Embryonic facial prominence (tissue), 1 donor: ENCODE results near the gene KIF14.

Experiments
- DNase-seq: peaks from one replicate; pipeline ENCODE4 v3.0.0-alpha.2; 2016; ENCODE audit errors: extremely low spot score

Gene KIF14, protein sequence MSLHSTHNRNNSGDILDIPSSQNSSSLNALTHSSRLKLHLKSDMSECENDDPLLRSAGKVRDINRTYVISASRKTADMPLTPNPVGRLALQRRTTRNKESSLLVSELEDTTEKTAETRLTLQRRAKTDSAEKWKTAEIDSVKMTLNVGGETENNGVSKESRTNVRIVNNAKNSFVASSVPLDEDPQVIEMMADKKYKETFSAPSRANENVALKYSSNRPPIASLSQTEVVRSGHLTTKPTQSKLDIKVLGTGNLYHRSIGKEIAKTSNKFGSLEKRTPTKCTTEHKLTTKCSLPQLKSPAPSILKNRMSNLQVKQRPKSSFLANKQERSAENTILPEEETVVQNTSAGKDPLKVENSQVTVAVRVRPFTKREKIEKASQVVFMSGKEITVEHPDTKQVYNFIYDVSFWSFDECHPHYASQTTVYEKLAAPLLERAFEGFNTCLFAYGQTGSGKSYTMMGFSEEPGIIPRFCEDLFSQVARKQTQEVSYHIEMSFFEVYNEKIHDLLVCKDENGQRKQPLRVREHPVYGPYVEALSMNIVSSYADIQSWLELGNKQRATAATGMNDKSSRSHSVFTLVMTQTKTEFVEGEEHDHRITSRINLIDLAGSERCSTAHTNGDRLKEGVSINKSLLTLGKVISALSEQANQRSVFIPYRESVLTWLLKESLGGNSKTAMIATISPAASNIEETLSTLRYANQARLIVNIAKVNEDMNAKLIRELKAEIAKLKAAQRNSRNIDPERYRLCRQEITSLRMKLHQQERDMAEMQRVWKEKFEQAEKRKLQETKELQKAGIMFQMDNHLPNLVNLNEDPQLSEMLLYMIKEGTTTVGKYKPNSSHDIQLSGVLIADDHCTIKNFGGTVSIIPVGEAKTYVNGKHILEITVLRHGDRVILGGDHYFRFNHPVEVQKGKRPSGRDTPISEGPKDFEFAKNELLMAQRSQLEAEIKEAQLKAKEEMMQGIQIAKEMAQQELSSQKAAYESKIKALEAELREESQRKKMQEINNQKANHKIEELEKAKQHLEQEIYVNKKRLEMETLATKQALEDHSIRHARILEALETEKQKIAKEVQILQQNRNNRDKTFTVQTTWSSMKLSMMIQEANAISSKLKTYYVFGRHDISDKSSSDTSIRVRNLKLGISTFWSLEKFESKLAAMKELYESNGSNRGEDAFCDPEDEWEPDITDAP (N-terminal part only)

DNA sequence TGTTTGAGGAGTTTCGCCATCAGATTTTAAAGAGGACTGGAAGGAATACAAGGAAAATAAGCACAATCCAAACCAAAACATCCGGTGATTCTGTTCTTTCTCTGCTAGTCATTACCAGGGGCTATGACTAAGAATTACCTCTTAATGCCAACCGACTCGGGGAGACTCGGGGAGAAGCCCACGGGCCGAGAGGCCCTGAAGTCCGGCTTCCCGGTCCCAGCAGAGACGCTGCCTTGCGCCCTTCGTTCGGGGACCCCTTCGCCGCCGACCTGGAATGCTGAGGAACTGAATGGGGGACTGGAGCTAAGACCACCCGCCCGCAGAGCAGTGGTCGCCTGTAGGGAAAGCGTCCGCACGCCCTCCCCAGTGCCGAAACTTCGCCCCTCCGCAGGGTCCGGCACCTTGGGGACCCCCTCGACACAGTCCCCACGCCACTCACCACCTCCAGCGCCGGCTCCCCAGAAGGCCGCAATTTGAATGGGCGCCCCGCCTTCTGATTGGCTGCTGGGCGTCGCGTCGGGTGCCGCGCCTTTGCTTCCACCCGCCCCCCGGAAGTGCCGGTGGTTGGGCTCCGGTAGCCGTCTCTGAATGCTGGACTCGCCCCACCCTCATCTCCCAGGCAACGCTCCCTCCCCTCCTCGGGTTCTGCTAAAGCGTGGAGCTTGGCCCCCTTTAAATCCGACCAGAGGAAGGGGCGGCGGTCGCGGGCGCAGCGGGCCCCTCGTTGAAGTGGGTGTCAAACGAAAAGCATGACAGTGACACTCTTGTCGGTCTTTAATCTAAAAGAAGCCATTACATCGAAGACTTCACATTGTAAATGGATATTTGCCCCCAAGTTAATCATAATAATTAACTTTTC lies at the start of gene KIF14:
Gene KIF14 (minus strand): TSS at position 479 of the 859 bp plus-strand sequence. CDS start 2,028 bp downstream, outside the sequence.
- DNase-seq, result peak; percentile 87

DNA sequence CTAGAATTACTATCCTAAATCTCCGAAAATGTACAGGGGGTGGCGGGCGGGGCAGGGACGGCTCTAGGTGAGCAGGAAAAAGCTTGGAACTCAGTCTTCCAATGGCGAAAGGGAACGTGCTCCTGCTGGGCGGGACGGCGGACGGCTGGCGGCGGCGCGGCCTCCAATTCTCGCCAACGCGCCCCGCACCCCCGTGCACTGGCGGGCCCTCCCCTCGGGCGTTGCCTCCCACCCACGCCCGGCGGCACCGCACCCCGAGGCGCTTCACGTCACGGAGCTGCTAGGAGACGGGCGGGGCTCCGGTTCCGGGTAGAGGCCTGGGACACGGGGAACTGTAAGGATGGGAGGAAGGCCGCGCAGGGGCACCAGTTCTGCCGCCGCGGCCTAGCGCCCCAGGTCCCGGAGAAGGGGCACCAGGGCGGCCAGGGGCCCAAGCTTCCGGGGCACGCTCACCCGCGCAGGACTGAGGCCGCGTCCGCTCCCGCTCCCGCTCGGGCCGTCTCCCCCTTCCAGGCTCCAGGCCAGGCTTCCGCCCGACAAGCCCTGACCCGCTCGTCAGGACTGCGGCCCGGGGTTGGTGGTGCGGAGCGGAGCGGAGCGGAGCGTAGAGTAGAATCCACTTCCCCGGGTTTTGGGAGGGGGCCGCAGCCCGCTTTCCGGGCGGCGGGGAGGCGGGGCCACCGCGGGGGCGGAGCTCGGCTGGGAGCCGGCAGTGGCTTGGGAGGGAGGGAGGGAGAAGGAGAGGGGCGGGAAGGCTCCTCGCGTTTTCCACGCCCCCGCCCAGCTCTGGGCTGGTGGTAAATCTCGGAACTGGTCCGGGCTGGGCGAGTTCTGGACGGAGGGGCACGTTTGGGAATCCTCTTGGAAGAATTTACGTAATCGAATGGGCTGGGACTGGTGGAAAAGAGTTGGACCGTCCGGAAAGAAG lies 49.0 kb upstream of the KIF14 start, which contains the start of gene DDX59:
Gene DDX59 (minus strand): TSS at position 594 of the 928 bp plus-strand sequence. CDS start 3,167 bp downstream, outside the sequence.
- peak; percentile 89 for DNase-seq

DNA sequence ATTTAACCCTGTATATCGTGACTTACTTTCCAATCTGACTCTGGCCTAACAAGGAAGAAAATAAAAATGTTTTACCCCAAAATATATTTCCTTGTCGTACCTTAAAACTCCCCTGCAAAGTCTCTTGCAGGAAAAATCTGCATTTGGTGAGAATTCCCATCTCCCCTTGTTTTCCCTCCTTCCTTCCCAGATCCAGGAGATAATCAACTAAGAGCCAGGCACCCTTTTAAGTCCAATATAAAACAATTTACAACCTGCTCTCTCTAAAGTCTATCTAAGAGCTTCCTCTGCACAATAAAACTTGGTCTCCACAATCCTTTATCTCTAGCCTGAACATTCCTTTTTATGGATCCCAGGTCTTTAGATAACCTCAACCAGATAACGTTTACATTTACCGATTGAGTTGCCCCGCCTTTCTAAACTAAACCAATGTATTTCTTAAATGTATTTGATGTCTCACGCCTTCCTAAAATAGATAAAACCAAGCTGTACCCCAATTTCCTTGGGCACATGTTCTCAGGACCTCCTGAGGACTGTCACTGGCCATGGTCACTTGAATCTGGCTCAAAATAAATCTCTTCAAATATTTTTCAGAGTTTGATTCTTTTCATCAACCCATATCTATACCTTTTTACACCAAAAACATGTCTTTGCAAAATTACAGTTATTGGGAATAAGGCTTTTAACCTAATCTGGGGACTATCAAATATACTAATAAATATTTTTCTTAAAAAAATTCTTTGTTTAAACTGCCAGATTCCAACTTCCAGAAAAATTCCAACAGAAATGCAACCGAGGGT lies 48.2 kb upstream of the KIF14 start:
- DNase-seq, result no peak

DNA sequence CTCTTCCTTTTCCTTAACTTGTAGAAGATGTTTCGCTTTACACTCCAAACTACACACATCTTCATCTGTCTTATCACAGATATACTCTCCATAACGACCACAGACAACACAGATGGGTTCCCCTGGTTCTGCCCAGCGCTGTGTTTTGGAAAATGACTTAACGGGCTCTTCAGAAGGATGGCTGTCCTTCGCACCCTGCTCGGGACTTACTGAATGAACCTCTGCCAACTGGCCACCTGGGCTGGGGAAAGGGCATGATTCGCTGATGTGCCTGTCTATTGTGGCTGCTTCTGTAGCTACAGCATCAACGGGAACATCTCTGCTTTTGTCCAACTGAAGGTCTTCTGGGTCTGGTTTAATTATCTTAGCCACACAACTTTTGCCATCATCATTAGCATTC lies 45.8 kb upstream of the KIF14 start:
- no peak for DNase-seq

DNA sequence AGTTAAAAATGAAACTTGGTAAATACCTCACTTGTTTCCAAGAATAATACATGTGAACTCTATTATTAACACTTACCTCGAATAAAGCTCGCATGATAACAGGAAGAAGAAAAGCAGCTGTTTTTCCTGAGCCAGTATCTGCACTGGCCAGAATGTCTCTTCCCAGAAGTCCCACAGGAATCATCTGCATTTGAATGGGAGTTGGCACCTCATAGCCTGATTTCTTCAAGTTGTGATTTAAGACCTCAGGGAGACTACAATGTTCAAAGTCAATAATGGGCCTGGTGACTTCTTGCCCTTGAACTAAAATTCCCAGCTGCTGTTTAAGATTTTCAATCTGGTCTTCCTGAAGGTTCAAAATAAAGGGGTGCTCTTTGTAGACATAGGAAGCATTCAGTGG lies 45.3 kb upstream of the KIF14 start:
- DNase-seq, result no peak

DNA sequence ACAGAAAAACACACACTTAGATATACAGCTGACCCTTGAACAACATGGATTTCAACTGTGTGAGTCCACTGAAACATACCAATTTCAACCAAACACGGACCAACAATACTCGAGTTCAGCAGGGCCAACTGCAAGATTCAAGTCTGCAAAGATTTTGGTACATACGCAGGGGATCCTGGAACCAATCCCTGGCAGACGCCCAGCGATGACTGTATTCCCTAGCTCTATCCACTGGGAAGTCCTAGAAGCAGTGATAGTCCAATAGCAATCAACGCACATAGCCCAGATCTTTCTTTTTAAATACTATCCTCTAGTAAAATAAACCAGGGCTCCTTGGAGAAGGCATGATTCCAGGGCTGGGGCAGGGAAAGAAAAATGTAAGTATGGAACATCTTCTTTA lies 40.2 kb upstream of the KIF14 start:
- DNase-seq, result no peak

DNA sequence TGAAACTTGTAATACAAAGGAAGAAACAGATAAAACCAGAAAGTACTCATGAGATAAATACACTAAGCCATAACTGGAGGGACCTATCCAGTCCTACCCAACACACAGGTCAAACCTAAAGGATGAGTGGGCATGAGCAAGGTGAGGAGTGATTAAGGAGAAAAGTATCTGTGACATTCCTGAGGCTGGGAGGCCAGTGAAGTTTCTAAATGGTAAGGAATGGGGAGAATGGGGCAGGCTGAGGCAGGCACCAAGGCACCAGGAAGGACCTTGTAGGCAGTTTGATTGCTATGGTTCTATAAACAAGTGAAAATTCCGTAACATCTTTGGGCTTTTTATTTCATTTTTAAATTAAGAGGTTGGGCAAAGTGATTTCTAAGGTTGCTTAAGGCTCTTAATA lies 38.7 kb upstream of the KIF14 start:
- no peak for DNase-seq

DNA sequence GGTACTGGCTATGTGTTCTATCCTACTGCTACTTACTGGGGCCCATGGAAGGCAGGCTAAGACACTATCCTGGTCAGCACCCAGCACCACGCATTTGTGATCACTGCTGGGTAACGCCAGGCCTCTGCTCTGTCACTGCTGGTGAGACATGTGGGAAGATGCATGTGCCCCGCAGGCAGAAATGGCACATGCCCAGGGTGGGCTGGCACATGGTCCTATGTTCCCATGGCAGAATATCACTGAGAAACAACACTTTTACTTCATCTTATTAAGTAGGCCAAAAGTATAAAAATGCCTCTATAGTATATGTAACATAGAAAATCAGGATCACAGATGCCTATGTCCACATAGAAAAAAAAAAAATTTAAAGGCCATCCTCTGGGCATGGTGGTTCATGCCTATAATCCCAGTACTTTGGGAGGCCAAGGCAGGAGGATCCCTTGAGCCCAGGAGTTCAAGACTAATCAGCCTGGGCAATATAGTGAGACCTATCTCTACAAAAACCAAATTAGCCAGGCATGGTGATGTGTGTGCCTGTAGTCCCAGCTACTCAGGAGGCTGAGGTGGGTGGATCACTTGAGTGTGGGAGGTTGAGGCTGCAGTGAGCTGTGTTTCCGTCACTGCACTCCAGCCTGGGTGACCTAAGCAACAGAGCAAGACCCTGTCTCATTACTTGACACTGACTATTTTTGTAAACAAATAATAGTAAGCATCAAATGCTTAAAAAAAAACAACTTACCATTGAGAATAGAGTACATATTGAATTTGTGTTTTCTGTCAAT lies 37.7 kb upstream of the KIF14 start:
- DNase-seq, result no peak

DNA sequence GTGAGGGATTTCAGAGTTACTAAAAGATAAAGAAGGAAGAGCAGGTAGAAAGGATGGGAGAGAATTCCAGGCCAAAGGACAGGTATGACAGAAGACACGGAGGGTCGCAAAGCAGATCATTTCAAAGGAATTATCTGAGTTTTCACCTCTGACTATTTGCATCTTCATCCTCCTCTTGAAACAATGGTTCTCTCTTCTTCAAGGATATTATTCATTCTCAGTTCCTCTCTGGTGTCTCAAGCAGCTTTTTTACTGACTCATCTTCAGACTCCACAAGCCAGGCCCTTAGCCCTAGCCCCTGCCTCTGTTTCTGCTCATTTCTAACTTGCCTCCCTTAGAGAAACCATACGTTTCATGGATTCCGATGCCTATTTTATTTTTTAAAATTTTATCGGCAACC lies 34.1 kb upstream of the KIF14 start:
- DNase-seq, result no peak

DNA sequence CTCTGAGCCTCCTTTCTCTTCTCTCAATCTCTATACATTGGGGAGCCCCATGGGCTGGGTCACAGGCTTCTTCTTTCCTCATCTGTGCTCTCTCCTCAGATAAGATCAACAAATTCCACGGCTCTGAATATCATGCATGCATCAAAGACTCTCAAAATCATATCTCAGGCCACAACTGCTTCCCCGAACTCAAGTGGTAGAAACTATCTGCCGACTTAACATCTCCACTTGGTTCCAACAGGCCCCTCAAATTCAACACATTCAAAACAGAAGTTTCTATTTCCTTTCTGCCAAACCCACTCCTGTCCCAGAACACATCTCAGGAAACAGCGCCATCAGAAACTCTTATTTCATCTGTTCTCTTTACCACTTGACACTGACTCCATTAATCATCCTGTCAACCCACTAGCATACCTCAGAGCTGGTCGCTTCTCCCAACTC lies 32.5 kb upstream of the KIF14 start:
- DNase-seq, result no peak

DNA sequence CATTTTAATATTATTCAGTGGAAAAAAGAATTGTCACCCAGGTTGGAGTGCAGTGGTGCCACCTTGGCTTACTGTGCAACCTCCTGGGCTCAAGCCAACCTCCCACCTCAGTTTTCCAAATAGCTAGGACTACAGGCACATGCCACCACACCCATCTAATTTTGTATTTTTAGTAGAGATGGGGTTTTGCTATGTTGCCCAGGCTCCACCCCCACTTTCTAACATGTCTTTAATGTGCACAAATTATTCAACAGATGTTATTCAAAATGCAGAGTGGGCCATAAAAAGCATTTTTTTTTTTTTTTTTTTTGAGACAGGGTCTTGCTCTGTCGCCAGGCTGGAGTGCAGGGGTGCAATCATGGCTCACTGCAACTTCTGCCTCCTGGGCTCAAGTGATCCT lies 31.8 kb upstream of the KIF14 start:
- no peak for DNase-seq

DNA sequence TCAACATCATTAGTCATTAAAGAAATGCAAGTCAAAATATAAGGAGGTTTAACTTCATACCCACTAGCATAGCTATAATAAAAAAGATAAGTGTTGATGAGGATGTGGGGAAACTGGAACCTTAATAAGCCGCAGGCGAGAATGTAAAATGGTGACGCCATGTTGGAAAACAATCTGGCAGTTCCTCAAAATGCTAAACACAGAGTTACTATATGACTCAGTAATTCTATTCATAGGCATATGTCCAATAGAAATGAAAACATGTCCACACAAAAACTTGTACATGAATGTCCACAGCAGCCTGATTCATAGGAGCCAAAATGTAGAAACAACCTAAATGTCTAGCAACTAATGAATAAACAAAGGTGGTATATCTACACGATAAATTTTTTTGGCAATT lies 26.0 kb upstream of the KIF14 start:
- DNase-seq, result no peak

DNA sequence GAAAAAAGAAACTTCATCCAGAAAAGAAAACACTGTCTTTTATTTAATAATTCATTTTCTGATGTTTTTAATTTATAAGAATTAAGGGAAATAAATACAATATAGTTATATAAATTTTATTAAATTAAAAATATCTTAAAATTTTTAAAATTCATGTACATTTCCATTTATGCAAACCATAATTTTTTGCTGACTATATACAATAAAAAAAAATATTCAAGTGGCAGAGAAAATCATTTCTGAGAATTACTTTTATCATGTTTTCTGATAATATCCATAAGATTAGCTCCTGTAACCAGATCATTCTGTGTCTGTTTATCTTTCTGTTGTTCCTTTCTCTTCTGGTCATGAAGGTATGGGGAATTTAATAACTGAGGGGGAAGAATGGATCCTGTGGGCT lies 23.5 kb upstream of the KIF14 start:
- DNase-seq, result no peak

DNA sequence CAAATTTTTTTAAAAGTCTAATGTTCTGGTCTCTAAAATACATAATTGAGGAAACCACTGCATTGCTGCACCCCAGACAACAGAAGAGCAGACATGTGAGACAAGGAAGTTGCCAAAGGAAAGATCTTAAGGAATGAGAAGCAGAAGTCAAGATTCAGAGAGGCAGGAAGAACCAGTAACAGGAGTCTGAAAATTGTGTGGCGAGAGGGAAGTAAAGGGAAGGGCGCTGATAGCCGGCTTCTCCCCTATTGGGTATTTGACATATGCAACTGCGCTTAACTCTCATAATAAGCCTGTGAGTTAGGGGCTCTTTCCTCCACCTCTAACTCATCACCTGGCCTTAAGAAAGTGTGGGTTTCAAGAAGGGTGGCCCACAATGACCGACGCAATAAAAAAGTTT lies 21.9 kb upstream of the KIF14 start:
- no peak for DNase-seq

DNA sequence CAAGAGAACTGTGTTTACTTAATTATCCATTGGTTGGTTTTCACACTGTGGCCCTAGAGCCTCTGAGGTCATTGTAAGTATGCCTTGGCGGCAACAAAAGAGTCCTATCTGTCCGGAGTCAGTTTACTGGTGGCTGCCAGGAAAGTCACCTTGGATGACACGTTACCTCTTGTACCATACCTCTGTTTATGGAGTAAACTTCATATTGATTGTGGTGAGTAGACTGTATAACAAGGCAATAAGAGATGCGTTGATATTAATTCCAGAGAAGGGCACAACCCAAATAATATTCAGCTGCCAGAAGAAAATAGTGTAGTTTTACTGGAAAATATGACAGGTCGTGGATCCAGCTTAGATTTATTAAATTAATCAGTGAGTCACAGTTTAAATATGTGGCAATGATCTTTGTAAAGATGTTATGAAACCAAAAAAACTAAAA lies 20.4 kb upstream of the KIF14 start:
- no peak for DNase-seq

DNA sequence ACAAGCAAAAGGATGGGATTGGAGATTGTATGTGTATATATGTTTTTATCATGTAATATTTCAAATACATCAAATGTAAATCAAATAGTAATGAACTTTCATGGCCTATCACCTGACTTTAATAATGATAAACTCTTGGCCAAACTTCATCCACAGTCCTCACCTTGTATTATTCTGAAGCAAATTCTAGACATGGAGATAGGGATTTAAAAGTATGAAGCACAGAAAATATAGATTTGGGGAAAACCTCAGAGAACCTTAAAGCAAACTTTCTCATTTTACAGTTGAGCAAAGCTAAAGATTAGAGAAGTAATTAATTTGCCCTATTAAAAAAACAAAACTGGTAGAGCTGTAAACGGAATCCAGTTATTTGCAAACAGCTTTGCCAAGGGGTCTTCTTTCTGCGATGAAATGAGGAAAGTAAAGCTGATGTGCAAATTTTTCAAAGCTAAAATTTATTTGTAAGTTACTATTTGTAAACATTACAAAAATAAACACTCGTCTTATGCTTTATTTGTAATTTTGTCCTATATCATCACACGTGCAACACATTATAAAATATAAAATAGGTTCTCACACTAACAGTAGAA lies 19.9 kb upstream of the KIF14 start:
- DNase-seq, result no peak

DNA sequence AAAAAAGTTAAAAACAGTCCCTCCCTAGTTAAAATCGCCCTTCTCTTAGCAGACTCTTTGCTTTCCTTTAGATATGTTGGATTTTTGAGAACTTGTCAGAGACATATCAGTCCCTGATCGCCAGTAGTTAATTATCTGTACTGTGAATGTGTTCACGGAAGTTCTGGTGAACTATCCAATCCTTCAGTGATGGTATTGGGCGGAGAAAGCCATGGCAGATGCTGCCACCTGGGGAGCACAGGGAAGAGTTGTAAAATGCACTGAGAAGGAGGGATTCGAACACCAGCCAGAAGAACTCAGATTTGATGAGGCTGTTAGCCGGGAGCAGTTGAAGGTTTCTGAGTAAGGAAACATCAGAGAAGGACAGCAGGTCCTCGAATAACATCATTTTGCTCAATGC lies 17.5 kb upstream of the KIF14 start:
- no peak for DNase-seq

DNA sequence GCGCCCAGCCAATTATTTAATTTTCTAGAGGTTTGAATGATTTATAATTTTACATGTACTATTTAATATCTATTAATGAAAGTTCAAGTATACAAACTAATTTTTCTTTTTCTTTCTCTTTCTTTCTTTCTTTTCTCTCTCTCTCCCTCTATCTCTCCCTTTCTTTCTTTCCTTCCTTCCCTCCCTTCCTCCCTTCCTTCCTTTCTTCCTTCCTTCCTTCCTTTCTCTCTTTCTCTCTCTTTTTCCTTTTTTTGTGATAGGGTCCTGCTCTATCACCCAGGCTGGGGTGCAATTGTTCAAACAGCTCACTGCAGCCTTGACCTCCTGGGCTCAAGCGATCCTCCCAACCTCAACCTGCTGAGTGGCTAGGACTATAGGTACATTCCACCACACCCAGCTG lies 16.1 kb upstream of the KIF14 start:
- no peak for DNase-seq
